ENCODE measurements around the gene FEV. TPM values are rescaled to one million over a fixed set of nuclear protein-coding genes. Genes with fewer than 3 reads are reported as not detected.
A peak's percentile ranks its signal among the peaks of the same experiment; 100 is the strongest.

The FEV gene
- total and polyA plus RNA-seq, 8 donors, result 0.35 to 32.6 (median 1.4) TPM

DNA sequence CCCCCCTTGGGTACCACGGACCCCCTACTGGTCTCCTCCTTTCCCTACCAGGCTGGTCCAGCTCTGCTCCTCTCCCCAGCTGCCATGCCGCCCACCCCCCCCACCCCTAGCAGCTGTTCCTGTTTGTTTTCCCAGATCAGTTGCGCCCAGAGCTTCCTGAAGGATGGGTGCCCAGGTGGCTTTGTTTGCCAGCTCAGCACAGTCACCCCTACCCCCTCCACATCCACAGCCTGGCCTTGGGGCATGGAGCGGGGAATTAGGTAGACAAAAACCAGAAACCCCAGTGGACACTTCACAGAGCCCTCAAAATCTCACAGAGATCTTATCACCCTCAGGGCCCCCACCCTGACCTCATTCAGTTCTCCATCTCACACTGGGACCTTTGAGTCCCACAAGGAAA is 12.0 kb upstream of the FEV start:
- intact Hi-C loops (cut with DNase I), result no loop called here
- DNase-seq (peak in 4 of 6 donors; percentile 77 to 81 (median 78)), FAIRE-seq (no peak), ATAC-seq (peak; percentile 28 to 36 (median 34))
- TF ChIP-seq, protein P1, sequence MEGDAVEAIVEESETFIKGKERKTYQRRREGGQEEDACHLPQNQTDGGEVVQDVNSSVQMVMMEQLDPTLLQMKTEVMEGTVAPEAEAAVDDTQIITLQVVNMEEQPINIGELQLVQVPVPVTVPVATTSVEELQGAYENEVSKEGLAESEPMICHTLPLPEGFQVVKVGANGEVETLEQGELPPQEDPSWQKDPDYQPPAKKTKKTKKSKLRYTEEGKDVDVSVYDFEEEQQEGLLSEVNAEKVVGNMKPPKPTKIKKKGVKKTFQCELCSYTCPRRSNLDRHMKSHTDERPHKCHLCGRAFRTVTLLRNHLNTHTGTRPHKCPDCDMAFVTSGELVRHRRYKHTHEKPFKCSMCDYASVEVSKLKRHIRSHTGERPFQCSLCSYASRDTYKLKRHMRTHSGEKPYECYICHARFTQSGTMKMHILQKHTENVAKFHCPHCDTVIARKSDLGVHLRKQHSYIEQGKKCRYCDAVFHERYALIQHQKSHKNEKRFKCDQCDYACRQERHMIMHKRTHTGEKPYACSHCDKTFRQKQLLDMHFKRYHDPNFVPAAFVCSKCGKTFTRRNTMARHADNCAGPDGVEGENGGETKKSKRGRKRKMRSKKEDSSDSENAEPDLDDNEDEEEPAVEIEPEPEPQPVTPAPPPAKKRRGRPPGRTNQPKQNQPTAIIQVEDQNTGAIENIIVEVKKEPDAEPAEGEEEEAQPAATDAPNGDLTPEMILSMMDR (IDR thresholded peaks at IDR 0.05), result no peak
- no peaks in the 10 kb centered on the region for H3K9me3 ChIP-seq
- peak overlapping the region in 3 of 4 donors; percentile 23 to 46 (median 37) for H3K4me3 ChIP-seq
- peaks cover 10 to 30% (median 19%) of the 10 kb centered on the region in 3 donors for H3K4me1 ChIP-seq
- H3K27me3 ChIP-seq, result peaks cover 0 to 9% (median 0%) of the 10 kb centered on the region in 4 donors
- H3K36me3 ChIP-seq, result no peaks in the 10 kb centered on the region
- peak overlapping the region; percentile 82 to 90 (median 86) for H3K27ac ChIP-seq
- 10 to 24% methylated on average over 4 of the region's 4 CpGs for WGBS, 2 donors

DNA sequence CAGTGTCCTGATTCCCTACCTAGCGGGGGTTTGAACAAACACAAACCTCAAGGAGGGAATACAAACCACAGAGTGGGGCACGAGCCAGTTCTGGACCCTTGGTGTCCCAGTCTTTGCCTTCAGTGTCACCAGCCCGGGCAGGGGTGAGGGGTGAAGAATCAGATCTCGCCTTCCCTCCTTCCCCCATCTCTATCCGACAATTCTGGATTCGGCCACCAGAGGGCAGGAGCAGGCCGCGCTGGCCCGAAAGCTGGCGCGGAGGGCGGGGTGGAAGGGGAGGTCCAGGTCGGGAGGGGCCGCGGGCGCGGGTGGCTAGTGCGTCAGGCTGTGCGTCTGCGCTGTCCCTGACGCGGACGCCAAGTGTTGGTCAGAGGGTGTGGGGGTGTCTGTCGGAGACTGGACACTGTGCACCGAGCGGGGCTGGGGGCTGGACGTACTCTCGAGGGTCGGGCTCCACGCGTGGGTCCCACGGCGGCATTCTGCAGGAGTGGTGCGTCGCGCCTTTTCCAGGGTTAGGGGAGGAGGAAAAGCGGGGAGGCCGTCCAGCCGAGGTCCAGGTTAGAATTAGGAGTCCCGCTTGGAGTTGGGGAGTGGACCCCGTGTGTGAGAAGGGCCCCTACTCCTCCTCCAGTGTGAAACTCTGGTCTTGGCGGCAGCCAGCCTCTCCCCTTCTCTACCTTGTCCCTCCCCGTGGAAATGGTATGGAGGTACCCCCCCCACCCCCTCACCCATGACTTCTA is 11.2 kb upstream of the FEV start:
- TF ChIP-seq, protein P1 (IDR thresholded peaks at IDR 0.05), result peak; percentile 86 to 96 (median 90)
- ATAC-seq, result peak; percentile 77 to 88 (median 82)
- H3K27me3 ChIP-seq, result peaks cover 0 to 9% (median 0%) of the 10 kb centered on the region in 4 donors
- WGBS, 2 donors, result 2% methylated on average over 43 of the region's 43 CpGs
- peak; percentile 94 to 99 (median 96) for DNase-seq
- FAIRE-seq, result no peak
- no peaks in the 10 kb centered on the region for H3K36me3 ChIP-seq
- peak overlapping the region; percentile 82 to 90 (median 86) for H3K27ac ChIP-seq
- intact Hi-C loops (cut with DNase I), result no loop called here
- H3K9me3 ChIP-seq, result no peaks in the 10 kb centered on the region
- peak overlapping the region in 3 of 4 donors; percentile 23 to 46 (median 37) for H3K4me3 ChIP-seq
- peaks cover 10 to 30% (median 19%) of the 10 kb centered on the region in 3 donors for H3K4me1 ChIP-seq

DNA sequence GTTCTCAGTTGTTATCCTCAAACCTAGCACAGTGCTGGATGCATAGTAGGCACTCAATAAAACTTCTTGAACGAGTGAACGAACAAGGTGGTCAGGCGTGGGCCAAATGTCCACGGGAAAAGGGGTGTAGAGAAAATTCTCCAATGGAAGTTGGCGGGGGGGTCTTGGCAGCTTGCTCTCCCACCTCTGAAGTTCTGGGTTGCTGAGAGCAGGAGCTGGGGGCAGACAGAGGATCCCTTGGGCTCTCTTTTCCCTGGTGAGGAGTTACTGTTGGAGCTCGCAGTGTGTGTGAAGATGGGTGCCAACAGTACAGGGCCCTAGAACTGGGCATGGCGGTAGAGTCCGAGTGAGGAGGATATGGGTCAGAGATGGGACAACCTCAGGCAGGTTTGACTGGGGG is 10.6 kb upstream of the FEV start:
- TF ChIP-seq, protein P1 (IDR thresholded peaks at IDR 0.05), result no peak
- no peak for DNase-seq
- intact Hi-C loops (cut with DNase I), result no loop called here
- no peak overlapping the region for H3K27ac ChIP-seq
- no peak for ATAC-seq
- peaks cover 10 to 30% (median 19%) of the 10 kb centered on the region in 3 donors for H3K4me1 ChIP-seq
- no peak for FAIRE-seq
- no peak overlapping the region for H3K4me3 ChIP-seq
- H3K27me3 ChIP-seq, result peaks cover 0 to 9% (median 0%) of the 10 kb centered on the region in 4 donors
- no peaks in the 10 kb centered on the region for H3K36me3 ChIP-seq
- 12 to 13% methylated on average over 8 of the region's 8 CpGs for WGBS, 2 donors
- no peaks in the 10 kb centered on the region for H3K9me3 ChIP-seq

DNA sequence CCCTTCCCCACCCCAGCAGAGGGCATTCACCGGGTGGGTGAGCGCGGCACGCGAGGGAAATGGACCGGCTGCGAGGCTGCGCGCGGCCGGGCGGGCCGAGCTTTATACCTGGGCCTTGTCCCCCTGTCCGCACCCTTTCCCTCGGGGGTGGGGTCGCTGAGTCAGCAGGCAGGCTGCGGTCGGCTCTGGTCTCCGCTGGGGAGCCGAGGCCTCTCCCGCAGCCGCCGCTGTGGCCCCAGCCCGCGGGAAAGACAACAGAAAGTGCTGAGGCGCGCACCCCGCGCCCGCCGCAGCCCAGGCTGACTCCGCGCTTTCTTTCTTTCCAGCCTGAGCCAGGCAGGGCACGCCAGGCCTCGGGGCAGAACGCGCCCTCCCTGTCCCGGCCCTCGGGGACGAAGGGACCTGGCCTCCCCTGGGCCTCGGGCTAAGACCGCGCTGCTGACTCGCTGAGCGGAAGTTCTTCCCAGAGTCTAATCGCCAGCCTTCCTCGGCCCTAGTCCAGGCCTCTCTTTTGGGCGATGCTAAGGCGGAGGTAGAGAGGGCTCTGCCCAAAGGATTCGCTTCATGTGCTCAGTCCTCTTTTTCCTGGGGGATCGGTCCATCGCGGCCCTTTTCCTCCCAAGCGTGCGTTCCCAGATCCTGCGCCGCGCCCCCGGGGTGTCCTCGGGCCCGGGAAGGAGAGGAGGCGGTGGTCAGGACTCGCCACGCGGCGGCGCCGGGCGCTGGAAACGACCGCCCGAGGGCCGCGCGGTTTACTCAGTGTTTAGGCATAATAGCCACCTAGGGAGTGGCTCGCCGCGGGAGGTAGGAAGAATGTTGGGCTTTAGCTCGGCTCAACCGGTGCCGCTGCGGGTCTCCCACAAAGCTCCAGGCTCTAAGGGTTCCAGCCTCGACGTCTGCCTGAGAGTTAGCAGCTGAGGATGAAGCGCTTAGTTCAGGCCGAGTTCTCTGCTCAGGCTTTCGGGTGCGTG is 8.6 kb upstream of the FEV start, which contains the start of gene CRYBA2:
CRYBA2 (minus strand) TSS at position 78 of the 971 bp plus-strand sequence. CDS start 246 bp downstream, outside the sequence.
- Histone ChIP-seq H3K27ac (no peak within 1 kb of the TSS), H3K9me3 (no peaks in the 10 kb centered on the region), H3K36me3 (no peaks in the 10 kb centered on the region), H3K27me3 (peaks cover 0 to 17% (median 0%) of the 10 kb centered on the region in 4 donors), H3K4me3 (peak within 1 kb of the TSS; percentile 10 to 52 (median 27)), H3K4me1 (peaks cover 10 to 22% (median 16%) of the 10 kb centered on the region in 3 donors)
- intact Hi-C loops (cut with DNase I), result no loop called here
- ATAC-seq, result peak in 3 of 4 donors; percentile 4 to 6 (median 4)
- WGBS, 2 donors, result 1 to 2% methylated on average over 69 to 88 of the region's 88 CpGs
- FAIRE-seq, result no peak
- TF ChIP-seq, protein P1 (IDR thresholded peaks at IDR 0.05), result no peak
- peak in 2 of 6 donors; percentile 48 to 82 for DNase-seq
